Measurements from ENCODE around the gene ZNF609. TPM values are rescaled to one million over a fixed set of nuclear protein-coding genes. Genes with fewer than 3 reads are reported as not detected.

Gene ZNF609
- 60.1 TPM for total RNA-seq

GRCh38 chr15:64460206-64460723 lies at the start of gene ZNF609:
Gene ZNF609 (plus strand): TSS chr15:64460578. CDS start chr15:64499420, 38,842 bp downstream.

Small RNAs within 50 kb of the gene (small RNA-seq; reads per million reads assigned to genes)
- gene AC100830.2 (ENCODE audit: low replicate concordance), result not detected
- gene RF00019 (ENCODE audit: low replicate concordance), result not detected
- gene RNU6-549P (ENCODE audit: low replicate concordance), result not detected

Other genes starting within 250 kb of the ZNF609 start
- 90.1 TPM for gene CSNK1G1, start 104.4 kb upstream of the ZNF609 start, total RNA-seq
- 5.9 TPM for gene PCLAF, start 79.1 kb upstream of the ZNF609 start, total RNA-seq
- 24.7 TPM for gene TRIP4, start 72.7 kb upstream of the ZNF609 start, total RNA-seq